ENCODE measurements around the gene PRMT2. TPM values are rescaled to one million over a fixed set of nuclear protein-coding genes. Genes with fewer than 3 reads are reported as not detected.

PRMT2 gene
- total and polyA plus RNA-seq, 4 experiments from 2014 or later = 175 to 348 (median 198) TPM

- H3K4me1 Mint-ChIP-seq = peaks cover 8 to 31% (median 17%) of the 10 kb centered on the region in 4 donors
- Histone ChIP-seq H3K9me3 (ENCODE audit: control insufficient read depth in 1 of 2, low read length in 2 of 2) (no peaks in the 10 kb centered on the region), H3K4me3 (ENCODE audit: low read length in 2 of 2) (no peak overlapping the region), H3K27ac (ENCODE audit: low read depth, low read length) (no peak overlapping the region), H3K36me3 (ENCODE audit: insufficient read depth, low read length) (no peaks in the 10 kb centered on the region), H3K27me3 (ENCODE audit: insufficient read depth, low read length) (no peaks in the 10 kb centered on the region), H3K4me1 (ENCODE audit: insufficient read depth, low read length) (peaks cover 9% of the 10 kb centered on the region)
- H3K9me3 Mint-ChIP-seq = peaks cover 0 to 5% (median 0%) of the 10 kb centered on the region in 8 donors
- no peak for DNase-seq
- H3K36me3 Mint-ChIP-seq = no peaks in the 10 kb centered on the region
- no peaks in the 10 kb centered on the region for H3K27me3 Mint-ChIP-seq
- intact Hi-C loops (cut with micrococcal nuclease) = no loop called here
- H3K27ac Mint-ChIP-seq = peak overlapping the region in 2 of 7 donors; percentile 14 to 30
- ChIA-PET CTCF (ENCODE audit: partially characterized antibody) (no interaction called here), POLR2A (ENCODE audit: partially characterized antibody) (no interaction called here)
- no peak overlapping the region for H3K4me3 Mint-ChIP-seq
Measured at GRCh38 chr21:46600305-46600704, 35.2 kb upstream of the PRMT2 start.

- peak overlapping the region in 1 of 7 donors; percentile 19 for H3K27ac Mint-ChIP-seq
- H3K9me3 Mint-ChIP-seq = no peaks in the 10 kb centered on the region
- H3K27me3 Mint-ChIP-seq = no peaks in the 10 kb centered on the region
- H3K36me3 Mint-ChIP-seq = no peaks in the 10 kb centered on the region
- Histone ChIP-seq H3K27me3 (ENCODE audit: insufficient read depth, low read length) (no peaks in the 10 kb centered on the region), H3K4me3 (ENCODE audit: low read length in 2 of 2) (no peak overlapping the region), H3K36me3 (ENCODE audit: insufficient read depth, low read length) (no peaks in the 10 kb centered on the region), H3K9me3 (ENCODE audit: control insufficient read depth in 1 of 2, low read length in 2 of 2) (no peaks in the 10 kb centered on the region), H3K27ac (ENCODE audit: low read depth, low read length) (no peak overlapping the region), H3K4me1 (ENCODE audit: insufficient read depth, low read length) (peaks cover 15% of the 10 kb centered on the region)
- ChIA-PET POLR2A (ENCODE audit: partially characterized antibody) (no interaction called here), CTCF (ENCODE audit: partially characterized antibody) (no interaction called here)
- H3K4me1 Mint-ChIP-seq = peaks cover 13 to 33% (median 23%) of the 10 kb centered on the region in 4 donors
- no peak overlapping the region for H3K4me3 Mint-ChIP-seq
- intact Hi-C loops (cut with micrococcal nuclease) = no loop called here
- no peak for DNase-seq
Measured at GRCh38 chr21:46600978-46601377, 34.5 kb upstream of the PRMT2 start.

- H3K4me3 ChIP-seq (ENCODE audit: low read length in 2 of 2) = no peak overlapping the region
- Mint-ChIP-seq H3K9me3 (no peaks in the 10 kb centered on the region), H3K27me3 (no peaks in the 10 kb centered on the region), H3K4me1 (peaks cover 26 to 56% (median 40%) of the 10 kb centered on the region in 4 donors), H3K4me3 (no peak overlapping the region), H3K36me3 (no peaks in the 10 kb centered on the region), H3K27ac (no peak overlapping the region)
- POLR2A ChIA-PET (ENCODE audit: partially characterized antibody) = no interaction called here
- no peaks in the 10 kb centered on the region for H3K27me3 ChIP-seq (ENCODE audit: insufficient read depth, low read length)
- intact Hi-C loops (cut with micrococcal nuclease) = no loop called here
- CTCF ChIA-PET (ENCODE audit: partially characterized antibody) = no interaction called here
- H3K27ac ChIP-seq (ENCODE audit: low read depth, low read length) = no peak overlapping the region
- no peak for DNase-seq
- H3K4me1 ChIP-seq (ENCODE audit: insufficient read depth, low read length) = peaks cover 28% of the 10 kb centered on the region
- no peaks in the 10 kb centered on the region for H3K36me3 ChIP-seq (ENCODE audit: insufficient read depth, low read length)
- H3K9me3 ChIP-seq (ENCODE audit: control insufficient read depth in 1 of 2, low read length in 2 of 2) = no peaks in the 10 kb centered on the region
Measured at GRCh38 chr21:46603228-46603627, 32.2 kb upstream of the PRMT2 start.

GRCh38 chr21:46604329-46604974, 31.0 kb upstream of the PRMT2 start:
- CTCF ChIA-PET (ENCODE audit: partially characterized antibody) = no interaction called here
- Histone ChIP-seq H3K4me1 (ENCODE audit: insufficient read depth, low read length) (peaks cover 24% of the 10 kb centered on the region), H3K27me3 (ENCODE audit: insufficient read depth, low read length) (no peaks in the 10 kb centered on the region), H3K27ac (ENCODE audit: low read depth, low read length) (no peak overlapping the region), H3K4me3 (ENCODE audit: low read length in 2 of 2) (no peak overlapping the region), H3K36me3 (ENCODE audit: insufficient read depth, low read length) (no peaks in the 10 kb centered on the region), H3K9me3 (ENCODE audit: control insufficient read depth in 1 of 2, low read length in 2 of 2) (no peaks in the 10 kb centered on the region)
- intact Hi-C loops (cut with micrococcal nuclease) = no loop called here
- peak overlapping the region in 6 of 7 donors; percentile 44 to 78 (median 66) for H3K27ac Mint-ChIP-seq
- DNase-seq = no peak
- H3K36me3 Mint-ChIP-seq = no peaks in the 10 kb centered on the region
- peaks cover 23 to 64% (median 37%) of the 10 kb centered on the region in 4 donors for H3K4me1 Mint-ChIP-seq
- POLR2A ChIA-PET (ENCODE audit: partially characterized antibody) = interaction anchor here (0.6 to 2.7 kb wide), 7 partner anchors 30 to 146 kb away, joined by 3 to 26 read pairs (median 5); partner anchors contain the start of genes DIP2A and PRMT2
- H3K9me3 Mint-ChIP-seq = peaks cover 0 to under 1% (median 0%) of the 10 kb centered on the region in 8 donors
- no peaks in the 10 kb centered on the region for H3K27me3 Mint-ChIP-seq
- peak overlapping the region in 4 of 8 donors; percentile 17 to 70 (median 40) for H3K4me3 Mint-ChIP-seq

GRCh38 chr21:46604975-46605766, 30.3 kb upstream of the PRMT2 start, which contains the start of gene S100B:
Gene S100B, minus strand, starts transcription at chr21:46605082. Its CDS starts 2,667 bp downstream, at chr21:46602415.
- Mint-ChIP-seq H3K4me3 (peak within 1 kb of the TSS in 7 of 8 donors; percentile 51 to 85 (median 73)), H3K4me1 (peaks cover 25 to 65% (median 33%) of the 10 kb centered on the region in 4 donors), H3K27me3 (no peaks in the 10 kb centered on the region), H3K36me3 (no peaks in the 10 kb centered on the region), H3K27ac (peak within 1 kb of the TSS; percentile 64 to 92 (median 81)), H3K9me3 (peaks cover 0 to 8% (median under 1%) of the 10 kb centered on the region in 8 donors)
- H3K4me3 ChIP-seq (ENCODE audit: low read length in 2 of 2) = no peak within 1 kb of the TSS
- intact Hi-C loops (cut with micrococcal nuclease) = no loop called here
- CTCF ChIA-PET (ENCODE audit: partially characterized antibody) = interaction anchor here (1.0 kb wide), 1 partner anchor 38 kb away, joined by 3 read pairs; no protein-coding TSS in a partner anchor
- no peaks in the 10 kb centered on the region for H3K27me3 ChIP-seq (ENCODE audit: insufficient read depth, low read length)
- POLR2A ChIA-PET (ENCODE audit: partially characterized antibody) = interaction anchor here (0.6 to 2.7 kb wide), 9 partner anchors 13 to 146 kb away, joined by 3 to 26 read pairs (median 5); partner anchors contain the start of genes DIP2A and PRMT2
- peaks cover 24% of the 10 kb centered on the region for H3K4me1 ChIP-seq (ENCODE audit: insufficient read depth, low read length)
- H3K27ac ChIP-seq (ENCODE audit: low read depth, low read length) = no peak within 1 kb of the TSS
- no peak for DNase-seq
- no peaks in the 10 kb centered on the region for H3K9me3 ChIP-seq (ENCODE audit: control insufficient read depth in 1 of 2, low read length in 2 of 2)
- no peaks in the 10 kb centered on the region for H3K36me3 ChIP-seq (ENCODE audit: insufficient read depth, low read length)

GRCh38 chr21:46605767-46606426, 29.6 kb upstream of the PRMT2 start:
- no peak overlapping the region for H3K4me3 ChIP-seq (ENCODE audit: low read length in 2 of 2)
- peaks cover 24% of the 10 kb centered on the region for H3K4me1 ChIP-seq (ENCODE audit: insufficient read depth, low read length)
- H3K4me1 Mint-ChIP-seq = peaks cover 25 to 65% (median 33%) of the 10 kb centered on the region in 4 donors
- no peaks in the 10 kb centered on the region for H3K27me3 Mint-ChIP-seq
- peak overlapping the region in 6 of 7 donors; percentile 11 to 92 (median 83) for H3K27ac Mint-ChIP-seq
- H3K27ac ChIP-seq (ENCODE audit: low read depth, low read length) = peak overlapping the region; percentile 1
- peak; percentile 39 to 52 (median 42) for DNase-seq
- no peaks in the 10 kb centered on the region for H3K27me3 ChIP-seq (ENCODE audit: insufficient read depth, low read length)
- no peaks in the 10 kb centered on the region for H3K36me3 Mint-ChIP-seq
- peak overlapping the region in 7 of 8 donors; percentile 51 to 85 (median 73) for H3K4me3 Mint-ChIP-seq
- peaks cover 0 to 14% (median 6%) of the 10 kb centered on the region in 8 donors for H3K9me3 Mint-ChIP-seq
- intact Hi-C loops (cut with micrococcal nuclease) = no loop called here
- ChIA-PET CTCF (ENCODE audit: partially characterized antibody) (interaction anchor here (0.5 to 1.0 kb wide), 2 partner anchors 39 to 98 kb away, joined by 3 read pairs; no protein-coding TSS in a partner anchor), POLR2A (ENCODE audit: partially characterized antibody) (interaction anchor here (0.8 to 2.7 kb wide), 9 partner anchors 8 to 54 kb away, joined by 3 to 26 read pairs (median 4); partner anchors contain the start of gene PRMT2)
- H3K36me3 ChIP-seq (ENCODE audit: insufficient read depth, low read length) = no peaks in the 10 kb centered on the region
- H3K9me3 ChIP-seq (ENCODE audit: control insufficient read depth in 1 of 2, low read length in 2 of 2) = no peaks in the 10 kb centered on the region

Data from CD4-positive, alpha-beta memory T cell (primary cell).